Common myeloid progenitor, CD34-positive (primary cell): ENCODE data around the gene SAMD11.

Source experiments
- CTCF ChIA-PET: fragments of 350-600 bp; sonication (Branson Sonifier 250); formaldehyde crosslinking; loops from one replicate; lab custom pipeline; 2021; ENCODE audit warnings: antibody characterized with exemption; lab: Charles Lee
- POLR2A ChIA-PET: fragments of 350-600 bp; sonication (Branson Sonifier 250); formaldehyde crosslinking; loops from one replicate; lab custom pipeline; 2021; ENCODE audit warnings: antibody characterized with exemption; lab: Charles Lee
- DNase-seq, 3 donors: peaks; one replicate each; pipeline versions ENCODE4 v3.0.0 to v3.0.0-alpha.2; 2013
- H3K27ac ChIP-seq, 2 experiments: 1 replicate in 1 of 2; 2 replicates in 1 of 2; pipeline ENCODE4 v1.7.0; 2013; ENCODE audit warnings: inconsistent platforms in 2 of 2, low read length in 2 of 2, mild to moderate bottlenecking in 2 of 2, low read depth in 1 of 2, moderate library complexity in 1 of 2; ENCODE audit not compliant: severe bottlenecking in 2 of 2, insufficient read depth in 1 of 2, poor library complexity in 1 of 2
- H3K27me3 ChIP-seq, 5 experiments: replicated peaks in 2 of 5; 1 replicate in 3 of 5; 2 replicates in 2 of 5; pipeline versions ENCODE4 v1.6.1 to v1.7.0; 2013; ENCODE audit warnings: low read length in 4 of 5, mild to moderate bottlenecking in 2 of 5, moderate library complexity in 2 of 5, inconsistent platforms in 1 of 5; ENCODE audit not compliant: insufficient read depth in 5 of 5, control insufficient read depth in 4 of 5
- H3K36me3 ChIP-seq, 4 experiments: 1 replicate in 2 of 4; 2 replicates in 2 of 4; pipeline versions ENCODE4 v1.6.1 to v1.7.0; 2013; ENCODE audit warnings: low read length in 3 of 4, control low read depth in 1 of 4, mild to moderate bottlenecking in 1 of 4; ENCODE audit not compliant: control insufficient read depth in 4 of 4, insufficient read depth in 4 of 4
- H3K4me1 ChIP-seq, 4 experiments: 1 replicate in 3 of 4; 2 replicates in 1 of 4; pipeline versions ENCODE4 v1.6.1 to v1.7.1; 2013; ENCODE audit warnings: low read length in 3 of 4, mild to moderate bottlenecking in 3 of 4, control low read depth in 1 of 4, inconsistent platforms in 1 of 4, moderate library complexity in 1 of 4; ENCODE audit not compliant: control insufficient read depth in 4 of 4, insufficient read depth in 4 of 4; ENCODE audit errors: control extremely low read depth in 1 of 4
- H3K4me3 ChIP-seq, 7 experiments: 1 replicate in 4 of 7; 2 replicates in 3 of 7; pipeline versions ENCODE4 v1.5.1 to v1.7.0; 2013; ENCODE audit warnings: mild to moderate bottlenecking in 7 of 7, low read length in 6 of 7, moderate library complexity in 6 of 7, inconsistent platforms in 2 of 7, low read depth in 2 of 7, control low read depth in 1 of 7; ENCODE audit not compliant: insufficient read depth in 4 of 7, control insufficient read depth in 1 of 7; ENCODE audit errors: extremely low read depth in 1 of 7
- H3K9me3 ChIP-seq, 5 experiments: 1 replicate in 4 of 5; 2 replicates in 1 of 5; pipeline versions ENCODE4 v1.6.1 to v1.7.1; 2013; ENCODE audit warnings: low read length in 4 of 5, mild to moderate bottlenecking in 2 of 5, inconsistent platforms in 1 of 5, low read depth in 1 of 5, moderate library complexity in 1 of 5; ENCODE audit not compliant: control insufficient read depth in 4 of 5, insufficient read depth in 2 of 5; ENCODE audit errors: control extremely low read depth in 1 of 5
- WGBS: methylation state at CpG from one replicate; pipeline ENCODE4 v1.1.5; 2013; ENCODE audit not compliant: insufficient coverage; 5-methylcytosine and 5-hydroxymethylcytosine counted together

SAMD11 gene

GRCh38 chr1:952201-952600 lies 28.5 kb downstream of the SAMD11 start:
- ChIA-PET POLR2A (no interaction called here), CTCF (interaction anchor here (0.7 to 1.4 kb wide), 6 partner anchors 11 to 49 kb away, joined by 3 read pairs; no protein-coding TSS in a partner anchor)
- peaks cover 10 to 97% (median 74%) of the 10 kb centered on the region in 4 experiments for H3K36me3 ChIP-seq

GRCh38 chr1:952603-953002 lies 28.9 kb downstream of the SAMD11 start:
- no peak for DNase-seq
- Histone ChIP-seq H3K9me3 (peaks cover 0 to 1% (median 0%) of the 10 kb centered on the region in 5 experiments), H3K36me3 (peaks cover 10 to 93% (median 70%) of the 10 kb centered on the region in 4 experiments), H3K4me3 (no peak overlapping the region), H3K27me3 (no peaks in the 10 kb centered on the region), H3K4me1 (peaks cover 0 to 27% (median 3%) of the 10 kb centered on the region in 4 experiments), H3K27ac (no peak overlapping the region)
- CTCF ChIA-PET: interaction anchor here (0.9 to 1.1 kb wide), 3 partner anchors 12 to 48 kb away, joined by 3 read pairs; no protein-coding TSS in a partner anchor
- POLR2A ChIA-PET: no interaction called here
- 100% methylated on average over 6 of the region's 7 CpGs for WGBS

More at GRCh38 chr1:952201-952600, 28.5 kb downstream of the SAMD11 start:
- no peak overlapping the region for H3K4me3 ChIP-seq
- H3K4me1 ChIP-seq: peaks cover 0 to 23% (median 0%) of the 10 kb centered on the region in 4 experiments
- peaks cover 0 to 1% (median 0%) of the 10 kb centered on the region in 5 experiments for H3K9me3 ChIP-seq
- DNase-seq: no peak
- H3K27ac ChIP-seq: no peak overlapping the region
- H3K27me3 ChIP-seq: no peaks in the 10 kb centered on the region
- 96% methylated on average over 15 of the region's 15 CpGs for WGBS

GRCh38 chr1:953524-954320 lies 30.0 kb downstream of the SAMD11 start:
- ChIA-PET CTCF (no interaction called here), POLR2A (no interaction called here)
- Histone ChIP-seq H3K4me1 (peaks cover 0 to 37% (median 14%) of the 10 kb centered on the region in 4 experiments), H3K4me3 (no peak overlapping the region), H3K27me3 (no peaks in the 10 kb centered on the region), H3K27ac (no peak overlapping the region), H3K9me3 (peaks cover 0 to 1% (median 0%) of the 10 kb centered on the region in 5 experiments), H3K36me3 (peaks cover 10 to 82% (median 63%) of the 10 kb centered on the region in 4 experiments)
- DNase-seq: no peak
- 95% methylated on average over 30 of the region's 32 CpGs for WGBS

- no peak overlapping the region for H3K27ac ChIP-seq
- H3K27me3 ChIP-seq: peaks cover 0 to 6% (median 0%) of the 10 kb centered on the region in 5 experiments
- no peak overlapping the region for H3K4me3 ChIP-seq
- ChIA-PET POLR2A (no interaction called here), CTCF (interaction anchor here (1.5 kb wide), 1 partner anchor 21 kb away, joined by 5 read pairs; no protein-coding TSS in a partner anchor)
- H3K4me1 ChIP-seq: peaks cover 0 to 37% (median 21%) of the 10 kb centered on the region in 4 experiments
- DNase-seq: no peak
- H3K9me3 ChIP-seq: peaks cover 0 to 1% (median 0%) of the 10 kb centered on the region in 5 experiments
- peaks cover 9 to 70% (median 55%) of the 10 kb centered on the region in 4 experiments for H3K36me3 ChIP-seq
- 98% methylated on average over 13 of the region's 13 CpGs for WGBS
Observed at GRCh38 chr1:954927-955326, 31.2 kb downstream of the SAMD11 start.

- Histone ChIP-seq H3K4me3 (no peak overlapping the region), H3K9me3 (no peaks in the 10 kb centered on the region), H3K27ac (no peak overlapping the region), H3K4me1 (peaks cover 0 to 41% (median 27%) of the 10 kb centered on the region in 4 experiments), H3K36me3 (peaks cover 4 to 64% (median 50%) of the 10 kb centered on the region in 4 experiments), H3K27me3 (peaks cover 0 to 7% (median 0%) of the 10 kb centered on the region in 5 experiments)
- no peak for DNase-seq
- CTCF ChIA-PET: interaction anchor here (1.0 to 1.9 kb wide), 3 partner anchors 9 to 49 kb away, joined by 4 to 5 read pairs (median 5); no protein-coding TSS in a partner anchor
- 34% methylated on average over 6 of the region's 6 CpGs for WGBS
- POLR2A ChIA-PET: no interaction called here
Observed at GRCh38 chr1:955474-955873, 31.8 kb downstream of the SAMD11 start.

GRCh38 chr1:956636-957035 lies 32.9 kb downstream of the SAMD11 start:
- H3K36me3 ChIP-seq: peaks cover 2 to 53% (median 42%) of the 10 kb centered on the region in 4 experiments
- WGBS: 96% methylated on average over 9 of the region's 11 CpGs
- ChIA-PET CTCF (interaction anchor here (1.0 to 1.9 kb wide), 3 partner anchors 10 to 50 kb away, joined by 4 to 5 read pairs (median 5); no protein-coding TSS in a partner anchor), POLR2A (no interaction called here)
- H3K27me3 ChIP-seq: peaks cover 0 to 16% (median 2%) of the 10 kb centered on the region in 5 experiments
- DNase-seq: no peak
- no peak overlapping the region for H3K4me3 ChIP-seq
- no peak overlapping the region for H3K27ac ChIP-seq
- H3K4me1 ChIP-seq: peaks cover 0 to 49% (median 33%) of the 10 kb centered on the region in 4 experiments
- H3K9me3 ChIP-seq: no peaks in the 10 kb centered on the region
